ENCODE measurements around the gene CD79A.

DNA sequence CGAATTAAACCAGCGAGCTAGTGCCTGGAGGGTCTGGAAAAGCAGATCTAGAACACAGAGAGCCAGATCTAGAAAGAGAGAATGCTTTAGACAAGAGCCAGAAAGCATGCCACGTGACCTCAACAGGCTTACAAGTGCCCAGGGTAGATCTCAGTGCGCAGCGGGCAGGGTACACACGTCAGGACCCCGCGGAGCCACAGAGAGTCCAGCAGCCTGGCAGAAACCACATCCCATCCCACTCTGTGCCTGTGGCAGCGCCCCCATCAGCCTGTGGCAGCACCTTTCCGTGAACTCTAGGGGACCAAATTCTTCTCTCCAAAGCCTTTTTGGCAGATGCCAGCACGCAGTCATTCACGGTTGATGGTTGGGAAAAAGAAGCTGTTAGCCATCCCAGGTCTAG, 11.8 kb downstream of the CD79A start:
- no peak for TF ChIP-seq POLR2A (IDR thresholded peaks at IDR 0.05)
- TF ChIP-seq, protein P1, sequence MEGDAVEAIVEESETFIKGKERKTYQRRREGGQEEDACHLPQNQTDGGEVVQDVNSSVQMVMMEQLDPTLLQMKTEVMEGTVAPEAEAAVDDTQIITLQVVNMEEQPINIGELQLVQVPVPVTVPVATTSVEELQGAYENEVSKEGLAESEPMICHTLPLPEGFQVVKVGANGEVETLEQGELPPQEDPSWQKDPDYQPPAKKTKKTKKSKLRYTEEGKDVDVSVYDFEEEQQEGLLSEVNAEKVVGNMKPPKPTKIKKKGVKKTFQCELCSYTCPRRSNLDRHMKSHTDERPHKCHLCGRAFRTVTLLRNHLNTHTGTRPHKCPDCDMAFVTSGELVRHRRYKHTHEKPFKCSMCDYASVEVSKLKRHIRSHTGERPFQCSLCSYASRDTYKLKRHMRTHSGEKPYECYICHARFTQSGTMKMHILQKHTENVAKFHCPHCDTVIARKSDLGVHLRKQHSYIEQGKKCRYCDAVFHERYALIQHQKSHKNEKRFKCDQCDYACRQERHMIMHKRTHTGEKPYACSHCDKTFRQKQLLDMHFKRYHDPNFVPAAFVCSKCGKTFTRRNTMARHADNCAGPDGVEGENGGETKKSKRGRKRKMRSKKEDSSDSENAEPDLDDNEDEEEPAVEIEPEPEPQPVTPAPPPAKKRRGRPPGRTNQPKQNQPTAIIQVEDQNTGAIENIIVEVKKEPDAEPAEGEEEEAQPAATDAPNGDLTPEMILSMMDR (IDR thresholded peaks at IDR 0.05) = no peak

All from esophagus squamous epithelium (tissue), 4 donors.